GM19240 (cell line): ENCODE results near the gene CBLN4.

Experiments used
- DNase-seq: peaks from one replicate; pipeline ENCODE4 v3.0.0; 2011; ENCODE audit warnings: low spot score; ENCODE audit not compliant: insufficient read length

CBLN4 gene

DNA sequence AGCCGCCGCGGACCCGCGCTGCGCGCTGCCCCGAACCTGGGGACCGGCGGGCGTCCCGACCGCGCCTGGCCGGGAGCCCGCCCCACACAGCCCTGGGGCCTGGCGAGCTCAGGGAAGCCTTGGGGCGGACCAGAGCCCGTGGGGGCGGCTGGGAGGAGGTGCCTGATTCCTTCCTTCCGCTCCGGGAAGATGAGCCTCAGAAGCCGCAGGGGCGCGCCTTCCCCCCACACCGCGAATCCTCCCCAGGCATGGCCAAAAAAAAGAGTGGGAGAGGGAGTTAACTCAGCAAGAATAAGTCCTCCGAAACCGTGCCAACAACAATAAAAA lies at the start of gene CBLN4:
TSS of gene CBLN4 (minus strand) at position 131 of the 327 bp plus-strand sequence. CDS start 1,348 bp downstream, outside the sequence.
- DNase-seq: no peak

DNA sequence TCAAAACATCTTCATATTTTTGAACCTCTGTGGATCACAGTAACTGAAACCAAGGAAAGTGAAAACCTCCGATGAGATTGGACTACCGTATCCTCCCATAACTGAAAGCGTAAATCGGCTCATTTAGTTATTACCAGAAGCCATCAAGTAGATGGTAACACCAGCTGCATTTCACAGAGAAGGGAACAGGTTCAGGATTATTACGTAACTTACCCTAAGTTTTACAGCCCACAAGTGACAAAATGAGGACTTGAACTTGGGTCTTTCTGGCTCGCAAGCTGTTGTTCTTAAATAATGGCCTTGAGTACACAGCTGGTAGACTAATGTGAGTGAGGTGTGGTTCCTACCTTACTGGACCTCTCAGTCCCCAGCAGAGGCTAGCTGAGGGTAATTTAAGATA lies 37.9 kb upstream of the CBLN4 start:
- no peak for DNase-seq

DNA sequence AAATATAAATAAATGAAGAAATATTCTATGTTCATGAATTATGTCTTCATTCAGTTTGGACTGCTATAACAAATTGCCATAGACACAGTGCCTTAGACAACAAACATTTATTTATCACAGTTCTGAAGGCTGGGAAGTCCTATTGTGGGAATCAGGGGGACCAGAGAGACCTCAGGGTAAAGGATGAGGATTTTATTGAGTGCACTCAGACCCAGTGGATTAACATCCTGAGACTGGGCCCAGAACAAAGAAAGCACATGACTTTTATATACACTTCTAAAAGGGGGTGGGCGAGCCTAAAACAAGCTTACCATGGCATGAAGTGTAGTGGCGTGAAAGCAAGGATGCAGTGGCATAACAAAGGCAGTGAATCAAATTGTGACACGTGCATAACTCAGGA lies 26.9 kb upstream of the CBLN4 start:
- no peak for DNase-seq

DNA sequence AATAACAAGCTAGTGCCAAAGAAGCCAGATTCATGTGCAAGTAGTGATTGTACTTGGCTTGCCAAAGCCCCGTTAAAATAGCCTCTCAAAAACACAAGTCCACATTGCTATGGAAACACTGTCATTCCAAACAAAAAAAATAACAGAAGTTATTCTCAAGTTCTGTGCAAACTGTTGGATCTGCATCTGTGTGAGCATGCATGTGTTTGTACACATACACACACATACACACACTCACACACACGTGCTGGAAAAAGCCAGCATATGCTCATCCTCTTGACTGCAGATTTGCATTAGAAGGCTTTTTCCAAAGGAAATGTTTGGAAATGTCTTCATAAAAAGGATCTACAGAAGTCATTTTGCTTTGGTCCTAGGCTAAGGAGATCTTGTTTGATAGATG lies 13.4 kb upstream of the CBLN4 start:
- DNase-seq: no peak

DNA sequence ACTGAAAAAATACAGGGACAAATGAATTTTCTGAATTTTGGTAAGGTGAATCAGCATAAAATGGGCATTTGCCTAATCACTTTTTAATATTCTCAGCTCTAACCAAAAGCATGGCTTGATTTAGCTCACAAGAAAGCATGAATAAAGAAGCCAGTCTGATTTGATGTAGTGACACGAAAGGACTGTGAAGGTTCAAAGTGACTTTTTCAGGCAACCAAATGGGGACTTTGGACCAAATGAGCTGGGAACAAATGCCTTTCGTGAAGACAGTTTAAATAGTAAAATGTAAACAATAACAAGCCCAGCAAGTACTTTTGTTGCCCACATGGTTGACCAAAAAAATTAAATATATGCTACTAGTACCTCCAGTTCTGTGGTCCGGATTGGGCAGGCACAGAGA lies 12.9 kb upstream of the CBLN4 start:
- no peak for DNase-seq

DNA sequence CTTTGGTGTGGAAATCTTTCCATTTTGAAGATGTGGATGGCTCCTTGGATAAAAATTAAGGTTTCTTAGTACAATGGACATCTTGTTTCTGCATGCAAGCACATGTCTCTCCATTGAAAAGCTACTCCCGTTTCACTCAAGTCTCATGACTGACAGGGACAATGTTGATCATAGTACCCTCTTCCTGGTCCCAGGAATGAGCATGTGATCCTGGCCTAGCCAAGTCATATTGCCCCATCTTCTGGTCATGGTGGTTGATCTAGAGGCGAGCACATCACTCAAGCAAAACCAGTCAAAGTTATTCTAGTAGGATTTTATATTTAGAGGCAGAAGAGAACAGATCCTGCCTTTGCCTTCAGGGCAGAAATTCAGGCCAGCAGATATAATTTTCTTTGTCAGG lies 12.2 kb upstream of the CBLN4 start:
- no peak for DNase-seq

DNA sequence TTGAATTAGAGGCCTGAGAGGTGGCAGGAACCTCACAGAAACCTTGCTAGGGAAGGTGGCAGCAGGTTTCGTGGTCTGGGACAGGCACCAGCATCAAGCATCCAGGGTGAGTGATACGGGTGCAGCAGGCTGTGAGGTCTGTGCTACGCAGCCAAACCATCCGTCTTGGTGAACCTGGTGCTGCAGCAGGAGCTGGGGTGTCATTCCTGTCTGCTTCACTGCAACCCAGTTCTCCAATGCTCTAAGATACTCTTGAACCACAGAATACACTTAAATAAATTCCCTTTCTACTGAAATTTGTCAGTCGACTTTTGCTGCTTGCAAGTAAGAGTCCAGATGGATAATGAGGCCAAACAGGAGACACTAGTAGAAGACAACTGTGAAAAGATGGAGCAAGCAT lies 9.7 kb upstream of the CBLN4 start:
- DNase-seq: no peak

DNA sequence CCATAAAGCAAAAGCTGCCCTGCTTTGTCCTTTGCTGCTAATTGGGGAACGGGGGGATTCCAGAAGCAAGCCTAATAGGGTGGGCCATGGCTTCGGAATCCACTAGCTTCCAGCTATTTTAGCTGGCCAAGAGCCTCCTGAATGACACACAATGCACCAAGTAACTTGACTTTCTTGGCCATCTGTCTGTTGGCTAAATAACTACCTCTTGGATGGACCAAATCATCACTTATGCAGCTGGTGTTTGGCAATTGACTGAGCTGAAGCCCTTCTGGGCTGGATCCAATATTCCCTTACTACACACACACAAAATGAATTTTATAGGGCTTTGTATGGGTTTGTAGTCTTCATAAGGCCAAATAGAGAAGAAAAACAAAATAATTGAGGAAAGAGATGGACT lies 8.8 kb upstream of the CBLN4 start:
- DNase-seq: no peak

DNA sequence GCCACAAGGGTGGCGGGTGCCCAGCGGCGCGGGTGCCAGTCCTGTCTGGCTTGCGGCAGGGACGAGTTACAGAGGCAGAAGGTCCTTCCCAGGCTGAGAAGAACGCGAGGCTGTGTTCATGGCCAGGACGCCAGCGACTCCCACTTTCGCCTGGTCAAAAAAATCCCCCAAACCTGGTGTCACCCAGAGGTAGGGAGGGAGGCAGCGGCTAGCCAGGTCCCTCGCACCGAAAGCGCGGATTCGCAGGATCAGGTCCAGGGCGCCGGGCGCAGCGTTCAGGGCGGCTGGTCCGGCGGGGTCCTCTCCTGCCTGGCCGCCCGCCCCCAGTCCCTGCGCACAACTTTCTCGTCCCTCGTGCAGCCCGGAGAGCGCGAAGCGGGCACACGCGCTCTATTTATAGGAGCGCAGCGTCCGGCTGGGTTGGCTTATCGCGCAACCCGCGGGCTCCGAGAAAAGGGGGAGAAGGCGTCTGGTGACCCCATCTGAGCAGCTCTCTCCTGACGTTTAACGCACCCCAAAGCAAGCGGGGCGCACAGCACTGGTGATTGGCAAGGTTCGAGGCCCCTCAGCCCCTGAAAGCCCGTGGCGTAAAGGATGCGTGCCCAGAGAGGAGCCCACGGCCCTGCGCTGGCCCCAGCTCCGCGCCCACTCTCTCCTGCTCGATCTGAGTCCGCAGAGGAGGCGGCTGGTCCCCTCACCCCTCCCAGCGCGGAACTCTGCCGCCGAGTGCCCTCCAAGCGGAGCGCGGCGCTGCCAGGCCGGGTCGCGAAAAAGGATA lies 519 bp downstream of the CBLN4 start:
- DNase-seq: no peak

DNA sequence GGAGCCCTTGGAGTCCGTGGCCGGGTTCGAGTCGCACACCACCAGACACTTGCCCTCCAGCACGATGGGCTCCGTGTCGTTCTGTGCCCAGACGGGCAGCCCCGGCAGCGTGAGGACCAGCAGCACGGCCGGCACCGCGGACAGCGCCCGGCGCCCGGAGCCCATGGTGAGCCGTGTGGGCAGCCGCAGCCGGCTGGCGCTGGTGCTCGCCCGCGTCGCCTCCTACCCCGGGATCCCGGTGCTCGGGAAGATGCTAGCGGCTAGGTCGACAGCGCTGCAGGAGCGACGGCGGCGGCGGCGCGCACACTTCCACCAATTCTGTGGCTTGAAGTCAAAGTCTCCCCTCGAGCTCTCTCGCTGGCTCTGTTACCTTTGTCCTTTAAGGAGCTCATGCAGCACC lies 1.3 kb downstream of the CBLN4 start:
- DNase-seq: no peak

DNA sequence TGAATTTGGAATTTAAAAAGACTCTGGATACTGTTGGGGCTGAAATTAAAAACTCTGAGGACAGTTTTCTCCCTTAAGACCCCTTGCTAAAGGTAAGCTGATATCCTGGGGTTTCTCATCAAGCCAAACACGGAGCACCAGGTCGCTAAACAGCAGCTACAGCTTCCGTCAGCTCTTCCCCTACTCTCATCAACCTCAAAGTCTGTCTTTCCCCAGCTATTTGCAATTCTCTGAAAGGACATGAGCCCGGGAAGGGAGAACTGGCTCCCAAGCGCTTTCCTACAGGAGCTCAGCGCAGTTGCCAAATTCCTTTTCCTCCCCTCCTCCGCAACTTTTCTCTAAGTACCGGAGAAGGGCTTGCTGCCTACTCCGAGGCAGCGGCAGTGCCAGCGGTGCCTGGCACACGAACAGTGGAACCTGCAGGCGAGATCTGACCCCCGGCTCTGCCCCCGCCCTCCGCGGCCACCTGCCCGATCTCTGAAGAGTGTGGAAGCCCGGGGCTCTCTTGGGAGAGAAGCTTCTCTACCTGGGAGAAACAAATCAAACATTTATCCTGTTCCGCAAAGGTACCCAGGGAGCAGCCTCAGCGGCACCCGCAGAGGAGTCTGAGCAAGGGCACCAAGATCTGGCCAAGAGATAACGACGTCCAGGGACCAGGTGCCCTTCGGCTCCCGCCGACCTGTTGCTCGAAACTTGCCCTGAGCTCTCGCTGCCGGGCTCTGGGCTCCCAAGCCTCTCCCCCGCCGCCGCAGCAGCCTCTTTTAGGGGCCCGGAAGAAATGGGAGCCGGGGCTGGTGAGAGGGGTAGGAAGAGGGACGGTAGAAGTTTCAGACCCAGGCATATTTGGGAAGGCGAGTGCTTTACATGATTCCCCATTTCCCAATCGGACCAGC lies 2.2 kb downstream of the CBLN4 start:
- no peak for DNase-seq

DNA sequence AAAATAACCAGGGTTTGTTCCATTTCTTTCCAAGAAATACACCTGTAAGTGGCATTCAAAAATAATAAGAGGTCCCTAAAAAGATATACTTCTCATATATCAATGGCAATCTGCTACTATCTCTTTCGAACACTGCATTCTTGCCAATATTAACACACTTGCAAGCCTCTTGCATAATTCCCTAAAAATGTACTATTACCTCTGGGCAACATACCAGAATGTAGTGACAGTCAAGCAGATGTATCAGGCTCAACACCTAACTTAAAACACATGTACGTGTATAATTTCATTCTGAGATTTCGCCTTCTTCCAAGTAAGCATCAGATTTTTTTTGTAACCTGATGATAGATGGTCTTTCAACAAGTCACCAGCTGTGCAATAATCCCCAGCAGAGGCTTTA lies 3.4 kb downstream of the CBLN4 start:
- no peak for DNase-seq

DNA sequence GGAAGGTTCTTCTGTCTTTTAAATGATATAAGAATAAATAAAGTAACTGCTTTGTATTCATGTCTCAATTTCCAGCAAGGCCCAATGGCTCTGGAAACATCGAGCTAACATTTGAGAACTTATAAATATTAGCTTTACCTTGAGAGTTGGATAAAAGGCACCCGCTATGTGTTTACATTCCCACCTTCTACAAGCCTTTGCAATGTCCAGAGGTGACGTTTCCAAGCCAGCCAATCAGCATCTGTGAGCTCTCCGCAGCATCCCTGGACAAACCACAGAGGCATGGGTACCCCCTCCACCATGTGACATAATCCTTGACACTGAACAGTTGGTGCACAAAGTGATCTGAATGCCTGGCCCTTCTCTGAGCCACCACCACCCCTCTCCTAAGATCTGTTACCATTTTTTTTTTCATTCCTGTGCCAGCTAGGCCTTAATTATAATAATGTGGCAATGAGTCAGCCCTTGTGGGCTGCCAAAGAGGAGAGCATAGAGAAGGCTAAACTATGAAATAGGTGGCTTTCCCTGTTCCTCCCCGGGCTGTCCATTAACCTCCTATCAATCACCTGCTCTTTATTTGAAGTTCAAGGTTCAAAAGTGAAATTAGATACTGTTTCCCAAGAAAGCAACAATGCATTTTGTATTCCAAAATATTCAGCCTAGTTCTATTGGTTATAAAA lies 4.1 kb downstream of the CBLN4 start:
- no peak for DNase-seq

DNA sequence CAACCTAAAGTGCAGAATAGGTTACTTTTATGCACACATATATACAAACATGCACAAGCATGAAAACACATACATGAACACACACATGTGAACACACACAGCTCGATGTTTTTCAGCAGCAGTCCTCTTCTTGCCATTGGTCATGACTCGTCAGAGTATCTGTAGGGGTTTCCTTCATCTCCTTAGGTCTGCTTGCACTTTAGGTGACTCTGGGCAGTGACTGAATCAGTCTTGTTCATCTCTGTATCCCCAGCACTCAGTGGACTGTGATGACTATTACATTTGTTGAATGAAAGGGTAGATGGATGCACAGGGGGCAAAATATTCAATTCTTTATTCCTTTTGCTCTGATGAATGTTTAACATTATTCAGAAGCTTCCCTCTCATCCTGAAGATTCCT lies 26.8 kb downstream of the CBLN4 start:
- DNase-seq: no peak

DNA sequence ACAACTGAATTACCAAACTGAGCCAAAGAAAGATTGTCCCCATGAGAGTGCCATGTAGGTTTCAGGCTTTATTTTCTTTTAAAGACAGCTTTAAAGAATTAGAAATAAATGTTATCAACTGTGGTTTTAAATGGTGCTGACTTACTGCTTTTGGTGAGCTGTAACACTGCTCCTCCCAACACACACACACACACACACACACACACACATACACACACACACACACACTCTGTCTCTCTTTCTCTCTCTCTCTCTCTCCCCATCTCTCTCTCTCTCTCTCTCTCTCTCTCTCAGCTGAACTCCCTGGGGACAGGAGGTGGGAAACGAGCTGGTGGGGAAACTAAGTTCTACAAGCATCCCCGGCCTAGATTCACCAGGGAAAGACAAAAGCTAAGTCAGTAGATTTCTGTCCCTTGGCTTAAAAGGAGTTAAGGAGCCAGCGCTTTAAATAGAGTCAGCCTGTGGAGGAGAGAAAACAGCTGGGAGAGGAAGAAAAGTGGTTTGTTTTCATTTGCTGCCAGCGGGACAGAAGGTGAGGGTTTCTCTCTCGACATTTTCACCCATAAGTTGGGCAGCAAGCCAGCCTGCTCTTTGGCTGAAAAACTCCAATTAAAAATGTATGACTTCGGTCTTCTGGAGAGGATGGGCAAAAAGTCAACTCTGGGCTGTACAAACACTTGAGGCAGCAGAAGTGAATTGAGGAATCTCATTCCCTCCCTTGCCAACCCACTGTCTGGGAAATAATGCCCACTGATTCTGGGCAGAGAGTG lies 27.4 kb downstream of the CBLN4 start:
- DNase-seq: no peak

DNA sequence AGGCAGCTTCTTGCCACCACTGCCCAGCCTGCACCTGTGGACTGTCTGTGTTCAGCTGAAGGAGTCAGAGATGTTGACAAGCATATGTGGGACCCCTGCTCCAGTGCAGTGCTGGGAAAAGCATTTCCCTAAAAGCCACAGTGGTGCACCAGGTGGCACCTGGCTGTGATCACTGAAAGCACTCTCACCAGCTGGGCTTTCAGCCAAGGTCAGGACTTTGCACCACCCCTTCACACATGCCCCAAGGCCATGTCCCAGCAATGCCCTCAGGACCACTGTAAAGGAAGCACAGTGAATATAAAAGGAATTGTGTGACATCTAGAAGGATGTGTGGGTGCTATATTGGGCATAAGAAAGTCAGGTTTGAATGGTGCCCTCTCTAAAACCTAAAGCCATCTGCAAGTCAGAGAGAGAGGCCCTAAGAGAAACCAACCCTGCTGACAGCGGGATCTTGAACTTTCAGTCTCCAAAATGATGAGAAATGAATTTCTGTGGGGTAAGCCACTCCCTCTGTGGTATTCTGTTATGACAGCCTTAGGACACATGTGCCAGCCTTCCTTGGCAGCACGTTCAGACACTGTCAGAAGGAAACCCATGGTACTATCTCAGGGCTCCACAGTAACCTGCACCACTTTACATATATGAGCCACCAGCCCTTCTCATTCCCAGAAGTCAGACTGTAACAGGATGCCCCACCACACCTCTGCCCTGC lies 30.7 kb downstream of the CBLN4 start:
- DNase-seq: no peak

DNA sequence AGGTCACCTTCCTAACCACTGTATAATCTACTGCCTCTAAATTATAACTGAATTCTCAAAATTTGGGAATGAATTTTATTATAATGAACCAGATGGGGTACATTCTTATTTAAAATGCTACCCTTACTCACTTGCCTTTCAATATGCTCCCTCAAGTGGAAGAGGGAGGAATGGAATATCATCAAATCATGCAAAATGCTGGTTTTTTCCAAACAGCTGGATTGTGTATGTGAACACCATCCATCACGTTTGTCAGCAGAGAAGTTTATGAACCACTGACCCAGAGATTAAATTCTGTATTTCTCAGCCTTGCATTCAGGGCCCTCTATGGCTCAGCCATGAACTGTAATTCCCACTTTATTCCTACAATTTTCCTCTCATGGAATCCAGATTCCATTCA lies 40.5 kb downstream of the CBLN4 start:
- no peak for DNase-seq

DNA sequence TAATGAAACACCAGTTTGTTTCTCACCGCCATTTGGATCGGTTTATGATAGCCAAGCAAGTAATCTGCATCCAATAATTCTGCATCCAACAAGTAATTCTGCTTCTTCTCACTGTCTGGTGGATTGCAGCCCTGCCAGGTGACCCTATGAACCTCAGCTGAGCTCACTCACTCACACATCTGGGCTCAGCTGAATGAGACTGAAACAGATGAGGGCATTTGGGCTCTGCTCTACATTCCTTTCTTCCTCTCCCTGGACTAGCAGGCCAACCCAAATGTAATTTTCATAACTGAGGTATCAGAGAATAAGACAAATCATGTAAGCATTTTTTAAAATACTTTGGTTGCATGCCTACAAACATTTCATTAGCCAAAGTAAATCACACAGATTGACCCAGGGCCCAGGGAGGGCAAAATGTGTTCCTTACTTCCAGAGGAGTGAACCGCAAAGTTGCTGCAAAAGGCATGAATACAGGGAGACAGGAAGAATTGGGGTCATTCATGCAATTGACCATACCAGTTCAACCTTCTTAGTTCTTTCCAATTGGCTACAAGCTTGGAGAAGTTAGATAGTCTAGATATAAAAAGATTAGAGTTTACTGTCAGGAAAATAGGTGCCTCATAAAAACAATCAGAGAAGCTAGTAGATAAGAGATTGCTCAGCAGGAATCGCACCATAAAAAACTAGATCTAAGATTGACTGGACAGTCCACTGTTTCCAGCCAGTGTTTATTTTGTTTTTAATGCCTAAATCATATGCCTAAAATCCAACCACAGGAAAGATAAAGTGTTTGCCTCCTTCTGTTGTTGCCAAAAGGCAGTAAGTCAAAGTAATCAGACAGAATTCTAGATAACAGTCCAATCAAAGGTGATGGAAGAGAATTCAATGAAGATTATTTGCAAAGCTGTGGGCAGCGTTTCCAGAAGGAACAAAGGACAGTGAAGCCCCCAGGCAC lies 43.7 kb downstream of the CBLN4 start:
- no peak for DNase-seq

DNA sequence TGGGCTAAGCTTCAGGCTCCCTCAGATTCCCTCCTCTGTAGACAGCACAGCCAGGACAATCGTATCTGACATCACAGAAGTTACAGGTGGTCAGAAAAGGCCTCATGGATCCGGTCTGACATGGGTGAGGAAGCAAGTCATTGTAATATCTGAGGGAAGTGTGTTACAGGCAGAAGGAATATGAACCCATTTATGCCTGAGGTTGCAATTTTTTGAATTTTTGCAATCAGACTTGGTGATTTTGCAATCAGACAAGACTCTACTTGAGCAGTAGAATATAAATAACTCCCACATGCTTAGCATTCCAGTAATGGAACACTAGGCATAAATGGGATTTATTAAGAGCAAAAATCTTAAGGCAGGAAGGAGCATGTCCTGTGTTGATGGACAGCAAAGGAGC lies 52.1 kb downstream of the CBLN4 start:
- DNase-seq: no peak

DNA sequence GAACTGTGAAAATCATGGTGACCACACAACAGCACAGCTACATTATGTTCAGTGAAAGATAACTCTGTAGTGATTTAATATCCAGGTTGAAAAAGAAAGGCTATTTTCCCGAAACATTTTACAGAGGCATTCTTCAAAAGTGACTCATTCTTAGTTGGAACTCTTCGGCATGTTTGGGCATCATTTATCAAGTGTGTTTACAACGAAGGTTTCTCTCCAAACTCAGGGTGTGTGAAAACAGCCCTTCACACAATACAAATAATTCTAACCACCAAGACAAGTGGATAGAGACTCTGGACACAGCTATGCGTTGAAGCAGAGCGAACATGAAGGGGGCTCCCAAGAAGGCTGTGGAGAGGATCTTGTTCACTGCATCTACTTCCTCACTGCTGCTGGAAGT lies 57.6 kb downstream of the CBLN4 start:
- DNase-seq: no peak
